GM23338 (cell line): Measurements from ENCODE around the gene SPATA4. TPM values are rescaled to one million over a fixed set of nuclear protein-coding genes. Genes with fewer than 3 reads are reported as not detected.

Experiments
- POLR2AphosphoS5 ChIP-seq: IDR thresholded peaks from 2 replicates; pipeline ENCODE4 v1.6.1; 2016; ENCODE audit warnings: antibody characterized with exemption, low read depth
- polyA plus RNA-seq: library from polyadenylated mRNA; unstranded; fragments of >200 nt; fragmentation: Nextera tagmentation; extraction: Ambion mirVana; gene quantifications from 2 replicates; pipeline ENCODE4 v1.2.1, GENCODE V29; 2016
- total RNA-seq: library from RNA; depleted of rRNA; stranded (reverse); fragments of >200 nt; shearing (Covaris generic); gene quantifications from 2 replicates; pipeline ENCODE4 v1.2.3, GENCODE V29; 2014
- TF ChIP-seq, protein P1 (sequence below): IDR thresholded peaks from one replicate; pipeline ENCODE4 v1.6.1; 2018; ENCODE audit warnings: antibody characterized with exemption; ENCODE audit not compliant: unreplicated experiment
- TF ChIP-seq, protein P2 (sequence below), 2 experiments: fragments of 200-600 bp in 1 of 2; sonication (generic) in 1 of 2; conservative IDR thresholded peaks; 2 replicates each; pipeline versions ENCODE4 v1.5.1 to v1.6.1; 2016 to 2017; ENCODE audit warnings: antibody characterized with exemption in 2 of 2, low read depth in 2 of 2, mild to moderate bottlenecking in 2 of 2, moderate library complexity in 1 of 2
- TF ChIP-seq, protein P3 (sequence below): fragments of 250-450 bp; sonication (Bioruptor Pico); IDR thresholded peaks from 2 replicates; pipeline ENCODE4 v1.5.0; 2020; ENCODE audit warnings: mild to moderate bottlenecking, moderate library complexity

SPATA4 gene
- total and polyA plus RNA-seq, 2 experiments from 2014 or later = not detected

- TF ChIP-seq, protein P1, sequence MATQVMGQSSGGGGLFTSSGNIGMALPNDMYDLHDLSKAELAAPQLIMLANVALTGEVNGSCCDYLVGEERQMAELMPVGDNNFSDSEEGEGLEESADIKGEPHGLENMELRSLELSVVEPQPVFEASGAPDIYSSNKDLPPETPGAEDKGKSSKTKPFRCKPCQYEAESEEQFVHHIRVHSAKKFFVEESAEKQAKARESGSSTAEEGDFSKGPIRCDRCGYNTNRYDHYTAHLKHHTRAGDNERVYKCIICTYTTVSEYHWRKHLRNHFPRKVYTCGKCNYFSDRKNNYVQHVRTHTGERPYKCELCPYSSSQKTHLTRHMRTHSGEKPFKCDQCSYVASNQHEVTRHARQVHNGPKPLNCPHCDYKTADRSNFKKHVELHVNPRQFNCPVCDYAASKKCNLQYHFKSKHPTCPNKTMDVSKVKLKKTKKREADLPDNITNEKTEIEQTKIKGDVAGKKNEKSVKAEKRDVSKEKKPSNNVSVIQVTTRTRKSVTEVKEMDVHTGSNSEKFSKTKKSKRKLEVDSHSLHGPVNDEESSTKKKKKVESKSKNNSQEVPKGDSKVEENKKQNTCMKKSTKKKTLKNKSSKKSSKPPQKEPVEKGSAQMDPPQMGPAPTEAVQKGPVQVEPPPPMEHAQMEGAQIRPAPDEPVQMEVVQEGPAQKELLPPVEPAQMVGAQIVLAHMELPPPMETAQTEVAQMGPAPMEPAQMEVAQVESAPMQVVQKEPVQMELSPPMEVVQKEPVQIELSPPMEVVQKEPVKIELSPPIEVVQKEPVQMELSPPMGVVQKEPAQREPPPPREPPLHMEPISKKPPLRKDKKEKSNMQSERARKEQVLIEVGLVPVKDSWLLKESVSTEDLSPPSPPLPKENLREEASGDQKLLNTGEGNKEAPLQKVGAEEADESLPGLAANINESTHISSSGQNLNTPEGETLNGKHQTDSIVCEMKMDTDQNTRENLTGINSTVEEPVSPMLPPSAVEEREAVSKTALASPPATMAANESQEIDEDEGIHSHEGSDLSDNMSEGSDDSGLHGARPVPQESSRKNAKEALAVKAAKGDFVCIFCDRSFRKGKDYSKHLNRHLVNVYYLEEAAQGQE = no peak
- TF ChIP-seq, protein P2, sequence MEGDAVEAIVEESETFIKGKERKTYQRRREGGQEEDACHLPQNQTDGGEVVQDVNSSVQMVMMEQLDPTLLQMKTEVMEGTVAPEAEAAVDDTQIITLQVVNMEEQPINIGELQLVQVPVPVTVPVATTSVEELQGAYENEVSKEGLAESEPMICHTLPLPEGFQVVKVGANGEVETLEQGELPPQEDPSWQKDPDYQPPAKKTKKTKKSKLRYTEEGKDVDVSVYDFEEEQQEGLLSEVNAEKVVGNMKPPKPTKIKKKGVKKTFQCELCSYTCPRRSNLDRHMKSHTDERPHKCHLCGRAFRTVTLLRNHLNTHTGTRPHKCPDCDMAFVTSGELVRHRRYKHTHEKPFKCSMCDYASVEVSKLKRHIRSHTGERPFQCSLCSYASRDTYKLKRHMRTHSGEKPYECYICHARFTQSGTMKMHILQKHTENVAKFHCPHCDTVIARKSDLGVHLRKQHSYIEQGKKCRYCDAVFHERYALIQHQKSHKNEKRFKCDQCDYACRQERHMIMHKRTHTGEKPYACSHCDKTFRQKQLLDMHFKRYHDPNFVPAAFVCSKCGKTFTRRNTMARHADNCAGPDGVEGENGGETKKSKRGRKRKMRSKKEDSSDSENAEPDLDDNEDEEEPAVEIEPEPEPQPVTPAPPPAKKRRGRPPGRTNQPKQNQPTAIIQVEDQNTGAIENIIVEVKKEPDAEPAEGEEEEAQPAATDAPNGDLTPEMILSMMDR (conservative IDR thresholded peaks at IDR 0.05; ENCODE audit: low read depth in 2 of 2) = no peak
- TF ChIP-seq, protein P3, sequence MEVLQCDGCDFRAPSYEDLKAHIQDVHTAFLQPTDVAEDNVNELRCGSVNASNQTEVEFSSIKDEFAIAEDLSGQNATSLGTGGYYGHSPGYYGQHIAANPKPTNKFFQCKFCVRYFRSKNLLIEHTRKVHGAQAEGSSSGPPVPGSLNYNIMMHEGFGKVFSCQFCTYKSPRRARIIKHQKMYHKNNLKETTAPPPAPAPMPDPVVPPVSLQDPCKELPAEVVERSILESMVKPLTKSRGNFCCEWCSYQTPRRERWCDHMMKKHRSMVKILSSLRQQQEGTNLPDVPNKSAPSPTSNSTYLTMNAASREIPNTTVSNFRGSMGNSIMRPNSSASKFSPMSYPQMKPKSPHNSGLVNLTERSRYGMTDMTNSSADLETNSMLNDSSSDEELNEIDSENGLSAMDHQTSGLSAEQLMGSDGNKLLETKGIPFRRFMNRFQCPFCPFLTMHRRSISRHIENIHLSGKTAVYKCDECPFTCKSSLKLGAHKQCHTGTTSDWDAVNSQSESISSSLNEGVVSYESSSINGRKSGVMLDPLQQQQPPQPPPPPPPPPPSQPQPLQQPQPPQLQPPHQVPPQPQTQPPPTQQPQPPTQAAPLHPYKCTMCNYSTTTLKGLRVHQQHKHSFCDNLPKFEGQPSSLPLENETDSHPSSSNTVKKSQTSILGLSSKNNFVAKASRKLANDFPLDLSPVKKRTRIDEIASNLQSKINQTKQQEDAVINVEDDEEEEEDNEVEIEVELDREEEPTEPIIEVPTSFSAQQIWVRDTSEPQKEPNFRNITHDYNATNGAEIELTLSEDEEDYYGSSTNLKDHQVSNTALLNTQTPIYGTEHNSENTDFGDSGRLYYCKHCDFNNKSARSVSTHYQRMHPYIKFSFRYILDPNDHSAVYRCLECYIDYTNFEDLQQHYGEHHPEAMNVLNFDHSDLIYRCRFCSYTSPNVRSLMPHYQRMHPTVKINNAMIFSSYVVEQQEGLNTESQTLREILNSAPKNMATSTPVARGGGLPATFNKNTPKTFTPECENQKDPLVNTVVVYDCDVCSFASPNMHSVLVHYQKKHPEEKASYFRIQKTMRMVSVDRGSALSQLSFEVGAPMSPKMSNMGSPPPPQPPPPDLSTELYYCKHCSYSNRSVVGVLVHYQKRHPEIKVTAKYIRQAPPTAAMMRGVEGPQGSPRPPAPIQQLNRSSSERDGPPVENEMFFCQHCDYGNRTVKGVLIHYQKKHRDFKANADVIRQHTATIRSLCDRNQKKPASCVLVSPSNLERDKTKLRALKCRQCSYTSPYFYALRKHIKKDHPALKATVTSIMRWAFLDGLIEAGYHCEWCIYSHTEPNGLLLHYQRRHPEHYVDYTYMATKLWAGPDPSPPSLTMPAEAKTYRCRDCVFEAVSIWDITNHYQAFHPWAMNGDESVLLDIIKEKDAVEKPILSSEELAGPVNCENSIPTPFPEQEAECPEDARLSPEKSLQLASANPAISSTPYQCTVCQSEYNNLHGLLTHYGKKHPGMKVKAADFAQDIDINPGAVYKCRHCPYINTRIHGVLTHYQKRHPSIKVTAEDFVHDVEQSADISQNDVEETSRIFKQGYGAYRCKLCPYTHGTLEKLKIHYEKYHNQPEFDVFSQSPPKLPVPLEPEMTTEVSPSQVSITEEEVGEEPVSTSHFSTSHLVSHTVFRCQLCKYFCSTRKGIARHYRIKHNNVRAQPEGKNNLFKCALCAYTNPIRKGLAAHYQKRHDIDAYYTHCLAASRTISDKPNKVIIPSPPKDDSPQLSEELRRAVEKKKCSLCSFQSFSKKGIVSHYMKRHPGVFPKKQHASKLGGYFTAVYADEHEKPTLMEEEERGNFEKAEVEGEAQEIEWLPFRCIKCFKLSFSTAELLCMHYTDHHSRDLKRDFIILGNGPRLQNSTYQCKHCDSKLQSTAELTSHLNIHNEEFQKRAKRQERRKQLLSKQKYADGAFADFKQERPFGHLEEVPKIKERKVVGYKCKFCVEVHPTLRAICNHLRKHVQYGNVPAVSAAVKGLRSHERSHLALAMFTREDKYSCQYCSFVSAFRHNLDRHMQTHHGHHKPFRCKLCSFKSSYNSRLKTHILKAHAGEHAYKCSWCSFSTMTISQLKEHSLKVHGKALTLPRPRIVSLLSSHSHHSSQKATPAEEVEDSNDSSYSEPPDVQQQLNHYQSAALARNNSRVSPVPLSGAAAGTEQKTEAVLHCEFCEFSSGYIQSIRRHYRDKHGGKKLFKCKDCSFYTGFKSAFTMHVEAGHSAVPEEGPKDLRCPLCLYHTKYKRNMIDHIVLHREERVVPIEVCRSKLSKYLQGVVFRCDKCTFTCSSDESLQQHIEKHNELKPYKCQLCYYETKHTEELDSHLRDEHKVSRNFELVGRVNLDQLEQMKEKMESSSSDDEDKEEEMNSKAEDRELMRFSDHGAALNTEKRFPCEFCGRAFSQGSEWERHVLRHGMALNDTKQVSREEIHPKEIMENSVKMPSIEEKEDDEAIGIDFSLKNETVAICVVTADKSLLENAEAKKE = no peak
- TF ChIP-seq POLR2AphosphoS5 = no peak
Observed at GRCh38 chr4:176186067-176186466, 9.3 kb downstream of the SPATA4 start (continued).
